B cell (primary cell): ENCODE data around the gene USP28.

Source experiments
- CTCF ChIP-seq: fragments of 200-600 bp; IDR thresholded peaks from one replicate; pipeline ENCODE4 v1.8.0; 2022; ENCODE audit warnings: antibody characterized with exemption, mild to moderate bottlenecking
- EZH2 ChIP-seq: IDR thresholded peaks from 2 replicates; pipeline ENCODE4 v1.6.1; 2012; ENCODE audit warnings: borderline replicate concordance, low read depth, mild to moderate bottlenecking, moderate library complexity, low read length; ENCODE audit not compliant: insufficient read depth, poor library complexity, severe bottlenecking

- TF ChIP-seq CTCF: no peak
- TF ChIP-seq EZH2: no peak
Measured at GRCh38 chr11:113907152-113907551, 31.8 kb upstream of the USP28 start.
